H1 (cell line): Measurements from ENCODE around the gene FASTK. TPM values are rescaled to one million over a fixed set of nuclear protein-coding genes. Genes with fewer than 3 reads are reported as not detected.

ENCODE experiments used
- CTCF ChIA-PET: fragments of 300-600 bp; sonication (Branson Sonifier 250); formaldehyde crosslinking; loops from one replicate; lab custom pipeline; 2021; ENCODE audit not compliant: partially characterized antibody; lab: Charles Lee
- POLR2A ChIA-PET: fragments of 300-600 bp; sonication (Branson Sonifier 250); formaldehyde crosslinking; loops from one replicate; lab custom pipeline; 2021; ENCODE audit warnings: inconsistent platforms; ENCODE audit not compliant: partially characterized antibody; lab: Charles Lee
- DNase-seq, 2 experiments: peaks; one replicate each; pipeline versions ENCODE4 v3.0.0 to v3.0.0-alpha.2; 2010 to 2022; ENCODE audit warnings: low spot score in 2 of 2, low read depth in 1 of 2, mixed read lengths in 1 of 2
- FAIRE-seq: peaks from 2 replicates; lab custom pipeline; 2011; peaks lifted over from hg19 to GRCh38; lab: Jason Lieb, UNC
- H2AFZ ChIP-seq: 2 replicates; pipeline ENCODE4 v1.8.1; 2012; ENCODE audit warnings: low read length, inconsistent platforms
- H2AK5ac ChIP-seq: 2 replicates; pipeline ENCODE4 v1.6.1; 2013; ENCODE audit warnings: low read depth, low read length
- H2BK120ac ChIP-seq: replicated peaks from 2 replicates; pipeline ENCODE3; 2013; ENCODE audit warnings: low read depth, low read length, inconsistent platforms
- H2BK12ac ChIP-seq: 2 replicates; pipeline ENCODE4 v1.6.1; 2013; ENCODE audit warnings: low read depth, low read length
- H2BK15ac ChIP-seq: 2 replicates; pipeline ENCODE4 v1.6.1; 2013; ENCODE audit warnings: low read length
- H2BK20ac ChIP-seq: 2 replicates; pipeline ENCODE4 v1.6.1; 2013; ENCODE audit warnings: low read length
- H2BK5ac ChIP-seq: 2 replicates; pipeline ENCODE4 v1.6.1; 2013; ENCODE audit warnings: low read depth, low read length
- H3K14ac ChIP-seq: 2 replicates; pipeline ENCODE4 v1.6.1; 2013; ENCODE audit warnings: inconsistent platforms; ENCODE audit not compliant: insufficient read length
- H3K18ac ChIP-seq: 2 replicates; pipeline ENCODE4 v1.6.1; 2013; ENCODE audit warnings: low read length; ENCODE audit errors: extremely low read depth
- H3K23ac ChIP-seq: 2 replicates; pipeline ENCODE4 v1.6.1; 2013; ENCODE audit warnings: inconsistent platforms; ENCODE audit not compliant: insufficient read length
- H3K23me2 ChIP-seq: 2 replicates; pipeline ENCODE4 v1.6.1; 2013; ENCODE audit warnings: low read depth, low read length
- H3K27ac ChIP-seq: 2 replicates; pipeline ENCODE4 v1.6.1; 2011; ENCODE audit warnings: low read depth, low read length, inconsistent platforms
- H3K27me3 ChIP-seq, 4 experiments: replicated peaks in 1 of 4; 1 replicate in 1 of 4; 2 replicates in 3 of 4; pipeline versions ENCODE4 v1.6.1 to v1.8.1; 2011 to 2013; ENCODE audit warnings: low read length in 3 of 4, mild to moderate bottlenecking in 3 of 4, inconsistent platforms in 2 of 4, mixed read lengths in 2 of 4, moderate library complexity in 1 of 4; ENCODE audit not compliant: control insufficient read depth in 3 of 4, insufficient read depth in 3 of 4; ENCODE audit errors: extremely low read depth in 1 of 4
- H3K36me3 ChIP-seq, 4 experiments: 2 replicates each; pipeline versions ENCODE4 v1.6.1 to v1.8.1; 2011 to 2013; ENCODE audit warnings: mild to moderate bottlenecking in 4 of 4, low read length in 3 of 4, moderate library complexity in 2 of 4, control low read depth in 1 of 4, inconsistent platforms in 1 of 4; ENCODE audit not compliant: insufficient read depth in 4 of 4, control insufficient read depth in 2 of 4
- H3K4ac ChIP-seq: replicated peaks from 2 replicates; pipeline ENCODE3; 2013; ENCODE audit warnings: low read length, low read depth, mixed read lengths, inconsistent platforms; ENCODE audit not compliant: insufficient read length
- H3K4me1 ChIP-seq, 4 experiments: replicated peaks in 1 of 4; 1 replicate in 1 of 4; 2 replicates in 3 of 4; pipeline versions ENCODE4 v1.6.1 to v1.8.1; 2011 to 2013; ENCODE audit warnings: low read length in 3 of 4, inconsistent platforms in 2 of 4, mixed read lengths in 1 of 4; ENCODE audit not compliant: insufficient read depth in 4 of 4, control insufficient read depth in 3 of 4
- H3K4me2 ChIP-seq, 2 experiments: 2 replicates each; pipeline versions ENCODE4 v1.6.1 to v1.8.1; 2011 to 2013; ENCODE audit warnings: low read depth in 2 of 2, low read length in 2 of 2, control low read depth in 1 of 2, inconsistent platforms in 1 of 2, mild to moderate bottlenecking in 1 of 2; ENCODE audit not compliant: insufficient read depth in 1 of 2
- H3K4me3 ChIP-seq, 4 experiments: fragments of 200-600, 300-600 bp in 1 of 4; sonication (generic), shearing (Covaris generic), sonication (Bioruptor Twin) in 1 of 4; 2 replicates each; pipeline versions ENCODE4 v1.5.1 to v1.8.1; 2011 to 2016; ENCODE audit warnings: low read length in 4 of 4, low read depth in 3 of 4, control low read depth in 2 of 4, inconsistent platforms in 2 of 4, mild to moderate bottlenecking in 2 of 4, mixed read lengths in 1 of 4, moderate library complexity in 1 of 4; ENCODE audit not compliant: insufficient read depth in 2 of 4; ENCODE audit errors: extremely low read depth in 1 of 4
- H3K56ac ChIP-seq: replicated peaks from 2 replicates; pipeline ENCODE3; 2013; ENCODE audit warnings: low read depth, mild to moderate bottlenecking, mixed read lengths, low read length, inconsistent platforms; ENCODE audit not compliant: insufficient read length
- H3K79me1 ChIP-seq: 2 replicates; pipeline ENCODE4 v1.6.1; 2013; ENCODE audit warnings: low read depth, low read length, control low read depth
- H3K79me2 ChIP-seq, 2 experiments: 2 replicates each; pipeline versions ENCODE4 v1.6.1 to v1.8.1; 2012 to 2013; ENCODE audit warnings: low read length in 2 of 2, mild to moderate bottlenecking in 2 of 2, inconsistent platforms in 1 of 2; ENCODE audit not compliant: insufficient read depth in 2 of 2, control insufficient read depth in 1 of 2
- H3K9ac ChIP-seq, 4 experiments: replicated peaks in 1 of 4; 1 replicate in 1 of 4; 2 replicates in 3 of 4; pipeline versions ENCODE4 v1.6.1 to v1.8.1; 2011 to 2013; ENCODE audit warnings: low read depth in 3 of 4, low read length in 3 of 4, control low read depth in 2 of 4, mild to moderate bottlenecking in 2 of 4, moderate library complexity in 2 of 4, inconsistent platforms in 1 of 4; ENCODE audit errors: extremely low read depth in 1 of 4
- H3K9me3 ChIP-seq, 2 experiments: 2 replicates each; pipeline versions ENCODE4 v1.6.1 to v1.8.1; 2012 to 2013; ENCODE audit warnings: mild to moderate bottlenecking in 2 of 2, moderate library complexity in 2 of 2, control low read depth in 1 of 2, inconsistent platforms in 1 of 2, low read depth in 1 of 2, low read length in 1 of 2, mixed read lengths in 1 of 2; ENCODE audit not compliant: insufficient read depth in 2 of 2
- H4K20me1 ChIP-seq, 2 experiments: replicated peaks in 1 of 2; 2 replicates each; pipeline versions ENCODE3 to v1.8.1; 2011 to 2013; ENCODE audit warnings: inconsistent platforms in 2 of 2, low read length in 2 of 2, mild to moderate bottlenecking in 1 of 2; ENCODE audit not compliant: insufficient read depth in 2 of 2, control insufficient read depth in 1 of 2
- H4K5ac ChIP-seq: 2 replicates; pipeline ENCODE4 v1.6.1; 2013; ENCODE audit warnings: low read length, low read depth, mixed read lengths, inconsistent platforms; ENCODE audit not compliant: insufficient read length
- H4K8ac ChIP-seq: 2 replicates; pipeline ENCODE4 v1.8.0; 2013; ENCODE audit warnings: mild to moderate bottlenecking, moderate library complexity, low read length, inconsistent platforms; ENCODE audit not compliant: insufficient read depth; ENCODE audit errors: extremely low read depth
- H4K91ac ChIP-seq: replicated peaks from 2 replicates; pipeline ENCODE3; 2013; ENCODE audit warnings: low read length, mixed read lengths, inconsistent platforms; ENCODE audit not compliant: insufficient read length
- NANOG ChIP-seq: IDR thresholded peaks from 2 replicates; pipeline ENCODE4 v1.6.1; 2011; ENCODE audit warnings: low read length, low read depth, mild to moderate bottlenecking, inconsistent platforms; ENCODE audit not compliant: insufficient read depth, poor library complexity, severe bottlenecking
- RNF2 ChIP-seq: fragments of 200-900, 300-1000 bp; sonication (generic); IDR thresholded peaks from 2 replicates; pipeline ENCODE4 v1.7.1; 2016; ENCODE audit warnings: borderline replicate concordance, low read depth, mild to moderate bottlenecking, antibody characterized with exemption, low read length; ENCODE audit not compliant: poor library complexity, severe bottlenecking; ENCODE audit errors: missing control alignments
- TEAD4 ChIP-seq: IDR thresholded peaks from 2 replicates; pipeline ENCODE4 v1.6.1; 2012; ENCODE audit warnings: low read depth, low read length, inconsistent platforms, mixed read lengths
- WGBS, 2 experiments: shearing (Covaris generic) in 1 of 2; methylation state at CpG; one replicate each; pipeline versions ENCODE4 v1.1.6 to v1.1.7; 2013 to 2015; ENCODE audit warnings: low lambda C conversion rate in 2 of 2, mixed read lengths in 2 of 2, inconsistent platforms in 1 of 2, low coverage in 1 of 2, missing lambda C conversion rate in 1 of 2; ENCODE audit not compliant: insufficient replicate concordance in 2 of 2, insufficient coverage in 1 of 2, insufficient read length in 1 of 2; ENCODE audit errors: extremely low coverage in 1 of 2, missing lambda C conversion rate in 1 of 2; 5-methylcytosine and 5-hydroxymethylcytosine counted together
- polyA plus RNA-seq, 7 experiments: library from polyadenylated mRNA; depleted of rRNA in 3 of 7; stranded (reverse) in 5 of 7; unstranded in 2 of 7; fragments of >200 nt in 5 of 7; fragments of 200-250 nt in 2 of 7; gene quantifications; 1 replicate in 5 of 7; 2 replicates in 1 of 7; 4 replicates in 1 of 7; pipeline versions ENCODE4 v1.2.1 to v1.2.3, GENCODE V29; 2011 to 2013; ENCODE audit warnings: missing spikeins in 2 of 7, mixed read lengths in 2 of 7
- total RNA-seq: library from RNA; stranded (reverse); fragmentation: NEBNext Ultra II Directional; extraction: Animal tissue kit (Norgen Biotek cat#: 25700); gene quantifications from 2 replicates; pipeline ENCODE4 v1.2.1, GENCODE V29; 2021

Gene FASTK
- total and polyA plus RNA-seq, 2 of the 8 experiments (the other 6 are each of a cell fraction or from before 2014, with no cell fraction given) = 39.4 to 84.0 TPM

DNA sequence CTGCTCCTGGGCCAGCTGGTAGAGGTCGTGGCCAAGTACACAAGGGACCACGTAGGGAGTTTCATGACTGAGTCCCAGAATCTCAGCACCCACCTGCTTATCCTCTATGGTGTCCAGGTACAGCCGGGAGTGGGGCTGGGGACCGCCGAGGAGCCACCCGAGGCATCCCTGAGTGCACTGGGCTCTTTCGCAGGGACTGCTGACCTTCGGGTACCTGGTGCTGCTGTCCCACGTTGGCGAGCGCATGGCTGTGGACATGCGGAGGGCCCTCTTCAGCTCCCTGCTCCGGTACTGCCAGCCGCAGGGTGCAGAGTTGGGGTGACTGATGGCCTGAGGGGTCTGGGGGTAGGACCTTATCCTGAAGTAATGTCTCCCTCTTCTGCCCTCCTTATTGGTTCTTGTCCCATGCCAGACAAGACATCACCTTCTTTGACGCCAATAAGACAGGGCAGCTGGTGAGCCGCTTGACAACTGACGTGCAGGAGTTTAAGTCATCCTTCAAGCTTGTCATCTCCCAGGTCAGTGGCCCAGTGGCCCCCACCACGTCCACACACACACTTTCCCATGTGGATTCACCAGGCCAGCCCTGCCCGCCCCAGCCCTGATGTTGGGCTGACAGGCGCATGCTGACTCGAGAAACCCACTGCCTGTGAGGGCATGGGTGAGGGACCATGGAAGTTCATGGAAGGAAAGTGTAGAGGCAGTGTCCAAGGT, 46.1 kb downstream of the FASTK start:
- H2BK120ac ChIP-seq = no peak overlapping the region
- no peak overlapping the region for H3K4ac ChIP-seq
- H3K9ac ChIP-seq = no peak overlapping the region
- no peak overlapping the region for H3K56ac ChIP-seq
- H3K4me1 ChIP-seq = no peaks in the 10 kb centered on the region
- H2AK5ac ChIP-seq = no peak overlapping the region
- no peak overlapping the region for H2BK15ac ChIP-seq
- H3K79me1 ChIP-seq = no peaks in the 10 kb centered on the region; the same call in 1 of the 2 replicates
- peaks cover 0 to 4% of the 10 kb centered on the region in 2 experiments for H4K20me1 ChIP-seq
- no peak overlapping the region for H3K4me3 ChIP-seq
- no peak overlapping the region for H4K5ac ChIP-seq
- FAIRE-seq (no peak), DNase-seq (no peak)
- TF ChIP-seq NANOG (no peak), RNF2 (no peak), TEAD4 (no peak)
- no peak overlapping the region for H3K14ac ChIP-seq
- H2BK20ac ChIP-seq = no peak overlapping the region
- no peak overlapping the region for H2AFZ ChIP-seq
- no peak overlapping the region for H4K91ac ChIP-seq
- ChIA-PET POLR2A (interaction anchor here (1.3 kb wide), 1 partner anchor 14 kb away, joined by 4 read pairs; the partner anchor contains the start of gene ASIC3), CTCF (interaction anchor here (0.6 to 5.4 kb wide), 12 partner anchors 7 to 538 kb away, joined by 3 to 35 read pairs (median 4); partner anchors contain the start of genes ASIC3 and CDK5)
- no peaks in the 10 kb centered on the region for H3K23me2 ChIP-seq
- no peak overlapping the region for H2BK5ac ChIP-seq
- no peak overlapping the region for H3K18ac ChIP-seq
- no peak overlapping the region for H3K27ac ChIP-seq
- H3K36me3 ChIP-seq = peaks cover 0 to 2% (median 0%) of the 10 kb centered on the region in 4 experiments; a peak in 2 of 8 replicates
- no peak overlapping the region for H3K4me2 ChIP-seq
- no peak overlapping the region for H2BK12ac ChIP-seq
- no peak overlapping the region for H4K8ac ChIP-seq
- H3K23ac ChIP-seq = no peak overlapping the region
- no peaks in the 10 kb centered on the region for H3K27me3 ChIP-seq
- no peaks in the 10 kb centered on the region for H3K9me3 ChIP-seq
- no peaks in the 10 kb centered on the region for H3K79me2 ChIP-seq
- WGBS, 2 experiments = 94% methylated on average over 21 of the region's 21 CpGs; no CpG with 5 or more reads in 1 of the 2 experiments
